Loucy (cell line): ENCODE data around the gene PARP12.

Source experiments
- H2AFZ ChIP-seq: fragments of 200-600 bp; sonication (generic); 2 replicates; pipeline ENCODE4 v1.6.0; 2016; ENCODE audit warnings: antibody characterized with exemption, mild to moderate bottlenecking, low read length, moderate library complexity
- H3F3A ChIP-seq: fragments of 200-600 bp; 2 replicates; pipeline ENCODE4 v1.6.0; 2016; ENCODE audit warnings: antibody characterized with exemption, low read depth, mild to moderate bottlenecking
- H3K27me3 ChIP-seq: fragments of 200-600 bp; sonication (generic); 2 replicates; pipeline ENCODE4 v1.6.1; 2014; ENCODE audit warnings: low read length, mild to moderate bottlenecking; ENCODE audit not compliant: insufficient read depth, poor library complexity, severe bottlenecking
- H3K36me3 ChIP-seq: fragments of 200-600 bp; sonication (generic); 2 replicates; pipeline ENCODE4 v1.6.1; 2016; ENCODE audit warnings: low read length; ENCODE audit not compliant: insufficient read depth
- H3K4me1 ChIP-seq: fragments of 200-600 bp; sonication (generic); 2 replicates; pipeline ENCODE4 v1.5.1; 2014; ENCODE audit warnings: low read length, mild to moderate bottlenecking; ENCODE audit not compliant: insufficient read depth, poor library complexity, severe bottlenecking
- H3K4me2 ChIP-seq: fragments of 200-600 bp; sonication (generic); 2 replicates; pipeline ENCODE4 v1.6.0; 2014; ENCODE audit warnings: antibody characterized with exemption, low read length, low read depth, mild to moderate bottlenecking; ENCODE audit not compliant: poor library complexity, severe bottlenecking
- H3K4me3 ChIP-seq: fragments of 200-600 bp; sonication (generic); 2 replicates; pipeline ENCODE4 v1.5.1; 2014; ENCODE audit warnings: low read length, mild to moderate bottlenecking, mixed read lengths; ENCODE audit not compliant: poor library complexity, severe bottlenecking
- H3K79me2 ChIP-seq: fragments of 200-600 bp; sonication (generic); 2 replicates; pipeline ENCODE4 v1.6.1; 2014; ENCODE audit warnings: low read length; ENCODE audit not compliant: insufficient read depth
- H3K9ac ChIP-seq: fragments of 200-600 bp; sonication (generic); 2 replicates; pipeline ENCODE4 v1.6.0; 2014; ENCODE audit warnings: mild to moderate bottlenecking, low read depth, low read length, moderate library complexity; ENCODE audit not compliant: poor library complexity, severe bottlenecking
- H3K9me2 ChIP-seq: fragments of 200-600 bp; sonication (generic); replicated peaks from 2 replicates; pipeline ENCODE4 v1.6.1; 2016; ENCODE audit warnings: low read depth, low read length, mixed read lengths
- H3K9me3 ChIP-seq: fragments of 200-600 bp; sonication (generic); 2 replicates; pipeline ENCODE4 v1.6.1; 2014; ENCODE audit warnings: mild to moderate bottlenecking, antibody characterized with exemption, low read length, low read depth; ENCODE audit not compliant: insufficient read depth
- H4K20me1 ChIP-seq: fragments of 200-600 bp; sonication (generic); 2 replicates; pipeline ENCODE4 v1.6.0; 2014; ENCODE audit warnings: antibody characterized with exemption, low read length, mild to moderate bottlenecking; ENCODE audit not compliant: insufficient read depth, poor library complexity, severe bottlenecking
- EZH2phosphoT487 ChIP-seq: fragments of 200-600 bp; IDR thresholded peaks from 2 replicates; pipeline ENCODE4 v1.6.1; 2018; ENCODE audit warnings: antibody characterized with exemption, mild to moderate bottlenecking, moderate library complexity, borderline replicate concordance
- TF ChIP-seq, protein P1 (sequence below): fragments of 200-600 bp; sonication (generic); conservative IDR thresholded peaks from 2 replicates; pipeline ENCODE4 v1.5.1; 2014; ENCODE audit warnings: mild to moderate bottlenecking, antibody characterized with exemption, low read length

Gene PARP12

DNA sequence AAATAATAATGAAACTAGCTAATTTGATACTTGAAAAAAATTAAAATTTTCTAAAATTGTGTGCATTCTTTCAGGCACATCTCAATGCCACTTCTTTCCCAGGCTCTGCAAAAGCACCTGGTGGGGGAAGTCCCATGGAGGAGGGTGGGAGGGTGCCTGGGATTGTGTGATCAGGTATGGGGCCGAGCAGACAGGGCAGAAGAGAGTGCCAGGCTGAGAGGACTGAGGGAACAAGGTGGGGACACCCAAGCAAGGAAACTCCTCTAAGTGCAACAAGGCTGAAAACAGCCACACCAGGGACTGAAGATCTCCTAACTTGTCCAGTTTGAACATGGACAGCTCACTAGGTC is 13.8 kb downstream of the PARP12 start:
- no peaks in the 10 kb centered on the region for H4K20me1 ChIP-seq
- H3K9me2 ChIP-seq = no peaks in the 10 kb centered on the region
- no peak overlapping the region for H3K9ac ChIP-seq
- no peaks in the 10 kb centered on the region for H3F3A ChIP-seq
- peaks cover 46% of the 10 kb centered on the region for H3K36me3 ChIP-seq
- TF ChIP-seq EZH2phosphoT487 = no peak
- TF ChIP-seq, protein P1, sequence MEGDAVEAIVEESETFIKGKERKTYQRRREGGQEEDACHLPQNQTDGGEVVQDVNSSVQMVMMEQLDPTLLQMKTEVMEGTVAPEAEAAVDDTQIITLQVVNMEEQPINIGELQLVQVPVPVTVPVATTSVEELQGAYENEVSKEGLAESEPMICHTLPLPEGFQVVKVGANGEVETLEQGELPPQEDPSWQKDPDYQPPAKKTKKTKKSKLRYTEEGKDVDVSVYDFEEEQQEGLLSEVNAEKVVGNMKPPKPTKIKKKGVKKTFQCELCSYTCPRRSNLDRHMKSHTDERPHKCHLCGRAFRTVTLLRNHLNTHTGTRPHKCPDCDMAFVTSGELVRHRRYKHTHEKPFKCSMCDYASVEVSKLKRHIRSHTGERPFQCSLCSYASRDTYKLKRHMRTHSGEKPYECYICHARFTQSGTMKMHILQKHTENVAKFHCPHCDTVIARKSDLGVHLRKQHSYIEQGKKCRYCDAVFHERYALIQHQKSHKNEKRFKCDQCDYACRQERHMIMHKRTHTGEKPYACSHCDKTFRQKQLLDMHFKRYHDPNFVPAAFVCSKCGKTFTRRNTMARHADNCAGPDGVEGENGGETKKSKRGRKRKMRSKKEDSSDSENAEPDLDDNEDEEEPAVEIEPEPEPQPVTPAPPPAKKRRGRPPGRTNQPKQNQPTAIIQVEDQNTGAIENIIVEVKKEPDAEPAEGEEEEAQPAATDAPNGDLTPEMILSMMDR = no peak
- no peak overlapping the region for H2AFZ ChIP-seq
- no peak overlapping the region for H3K4me3 ChIP-seq
- no peaks in the 10 kb centered on the region for H3K9me3 ChIP-seq
- no peaks in the 10 kb centered on the region for H3K79me2 ChIP-seq
- H3K27me3 ChIP-seq = no peaks in the 10 kb centered on the region
- H3K4me1 ChIP-seq = no peaks in the 10 kb centered on the region
- H3K4me2 ChIP-seq = no peak overlapping the region

DNA sequence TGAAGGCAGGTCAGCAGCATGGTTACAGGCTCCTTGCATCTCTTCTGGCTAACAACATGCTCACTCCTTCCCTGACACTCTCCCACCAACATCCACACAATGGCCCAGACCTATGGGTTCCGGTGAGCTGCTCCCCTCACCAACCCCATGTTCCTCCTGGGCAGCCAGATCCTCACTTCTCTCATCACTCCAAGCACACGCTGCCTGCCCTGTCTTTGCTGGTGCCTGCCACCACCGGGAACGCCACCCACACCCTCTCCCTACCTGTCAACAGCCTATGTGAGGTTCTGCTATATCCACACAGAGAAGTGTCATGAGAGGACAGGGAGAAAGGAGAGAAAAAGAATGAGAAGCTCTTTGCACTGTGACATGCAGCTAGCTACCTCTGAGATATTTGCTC is 14.6 kb downstream of the PARP12 start:
- H3K27me3 ChIP-seq = no peaks in the 10 kb centered on the region
- H3K9me3 ChIP-seq = no peaks in the 10 kb centered on the region
- H3F3A ChIP-seq = no peaks in the 10 kb centered on the region
- H3K9ac ChIP-seq = no peak overlapping the region
- no peaks in the 10 kb centered on the region for H3K4me1 ChIP-seq
- no peaks in the 10 kb centered on the region for H3K79me2 ChIP-seq
- H4K20me1 ChIP-seq = no peaks in the 10 kb centered on the region
- peaks cover 40% of the 10 kb centered on the region; the same call in 1 of the 2 replicates for H3K36me3 ChIP-seq
- H3K9me2 ChIP-seq = no peaks in the 10 kb centered on the region
- H2AFZ ChIP-seq = no peak overlapping the region
- H3K4me3 ChIP-seq = no peak overlapping the region
- no peak overlapping the region for H3K4me2 ChIP-seq
- TF ChIP-seq, protein P1 = no peak
- no peak for TF ChIP-seq EZH2phosphoT487

DNA sequence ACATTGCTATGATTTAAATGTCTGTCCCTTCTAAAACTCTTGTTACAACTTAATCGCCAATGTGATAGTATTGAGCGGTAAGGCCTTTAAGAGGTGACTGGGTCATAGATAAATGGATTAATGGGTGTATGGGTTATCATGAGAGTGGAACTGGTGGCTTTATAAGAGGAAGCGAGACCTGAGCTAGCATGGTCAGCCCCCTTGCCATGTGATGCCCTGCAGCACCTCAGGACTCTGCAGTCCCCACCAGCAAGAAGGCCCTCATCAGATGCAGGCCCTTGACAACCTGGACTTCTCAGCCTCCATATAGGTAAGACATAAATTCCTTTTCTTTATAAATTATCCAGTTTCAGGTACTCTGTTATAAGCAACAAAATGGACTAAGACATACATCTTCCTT is 15.6 kb downstream of the PARP12 start:
- H3K79me2 ChIP-seq = no peaks in the 10 kb centered on the region
- no peaks in the 10 kb centered on the region for H4K20me1 ChIP-seq
- no peak overlapping the region for H3K4me3 ChIP-seq
- H3F3A ChIP-seq = no peaks in the 10 kb centered on the region
- TF ChIP-seq EZH2phosphoT487 = no peak
- TF ChIP-seq, protein P1 = no peak
- H3K27me3 ChIP-seq = no peaks in the 10 kb centered on the region
- H2AFZ ChIP-seq = no peak overlapping the region
- H3K4me1 ChIP-seq = no peaks in the 10 kb centered on the region
- H3K9me2 ChIP-seq = no peaks in the 10 kb centered on the region
- H3K4me2 ChIP-seq = no peak overlapping the region
- H3K9ac ChIP-seq = no peak overlapping the region
- H3K9me3 ChIP-seq = no peaks in the 10 kb centered on the region
- peaks cover 34% of the 10 kb centered on the region; the same call in 1 of the 2 replicates for H3K36me3 ChIP-seq
